NOMO-1 treated with DMSO at 0.1 percent for 48 hours (cell line): ENCODE results near the gene APP.
"Not testable (repeated sequence)": the region's sequence is repeated elsewhere in the genome, so short reads cannot be mapped to it uniquely, and the experiment has no call there.

Experiments used
- DNase-seq: peaks from one replicate; lab custom pipeline; 2025; ENCODE audit not compliant: unreplicated experiment; lab: John Stamatoyannopoulos, UW

APP gene

GRCh38 chr21:26105819-26106218, 64.8 kb downstream of the APP start:
- no peak for DNase-seq

DNA sequence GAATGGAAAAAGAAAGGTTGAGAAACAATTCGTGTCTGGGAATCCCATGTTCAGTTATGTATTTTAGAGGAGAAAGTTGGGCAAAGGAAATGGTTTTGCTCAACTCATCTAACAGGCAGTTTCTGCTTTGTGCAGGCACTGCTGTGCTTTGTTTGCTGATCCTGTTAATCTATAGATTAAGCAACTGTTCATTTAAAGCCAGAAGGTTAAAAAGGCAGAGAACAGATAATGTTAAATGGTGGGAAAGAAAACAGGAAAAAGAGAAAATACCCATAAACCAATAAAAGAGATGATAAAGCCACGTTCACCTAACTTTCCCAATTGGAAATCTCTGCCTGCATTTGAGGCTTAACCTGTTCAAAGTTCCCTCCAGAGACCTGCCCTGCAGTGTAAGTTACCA, 70.0 kb downstream of the APP start:
- no peak for DNase-seq

DNA sequence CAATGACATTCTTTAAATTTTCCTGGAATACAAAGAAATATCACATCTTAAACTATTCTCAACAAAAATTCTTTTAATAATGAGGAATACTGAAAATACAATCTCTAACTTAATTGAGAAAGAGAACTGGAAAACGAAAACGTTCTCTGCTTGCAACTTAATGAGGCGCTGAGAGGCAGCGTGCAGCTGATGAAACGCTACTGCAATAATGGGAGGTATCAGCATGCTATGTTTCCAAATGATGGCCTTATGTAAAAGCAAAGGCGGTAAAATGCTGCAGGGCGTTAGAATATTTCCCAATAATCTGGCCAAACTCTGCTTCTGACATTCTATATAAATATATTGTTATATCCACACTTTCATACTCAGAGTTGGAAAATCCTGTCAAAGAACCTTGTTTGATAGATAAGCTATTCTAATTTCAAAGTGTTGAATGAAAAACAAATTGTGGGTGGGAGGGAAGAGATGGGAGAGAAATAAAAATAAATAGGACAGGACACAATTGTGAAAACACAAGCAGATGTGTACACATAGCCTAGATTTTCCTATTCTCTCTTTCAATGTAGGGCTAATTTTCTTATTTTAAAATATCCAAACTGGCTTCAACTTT, 70.9 kb downstream of the APP start:
- DNase-seq = no peak

DNA sequence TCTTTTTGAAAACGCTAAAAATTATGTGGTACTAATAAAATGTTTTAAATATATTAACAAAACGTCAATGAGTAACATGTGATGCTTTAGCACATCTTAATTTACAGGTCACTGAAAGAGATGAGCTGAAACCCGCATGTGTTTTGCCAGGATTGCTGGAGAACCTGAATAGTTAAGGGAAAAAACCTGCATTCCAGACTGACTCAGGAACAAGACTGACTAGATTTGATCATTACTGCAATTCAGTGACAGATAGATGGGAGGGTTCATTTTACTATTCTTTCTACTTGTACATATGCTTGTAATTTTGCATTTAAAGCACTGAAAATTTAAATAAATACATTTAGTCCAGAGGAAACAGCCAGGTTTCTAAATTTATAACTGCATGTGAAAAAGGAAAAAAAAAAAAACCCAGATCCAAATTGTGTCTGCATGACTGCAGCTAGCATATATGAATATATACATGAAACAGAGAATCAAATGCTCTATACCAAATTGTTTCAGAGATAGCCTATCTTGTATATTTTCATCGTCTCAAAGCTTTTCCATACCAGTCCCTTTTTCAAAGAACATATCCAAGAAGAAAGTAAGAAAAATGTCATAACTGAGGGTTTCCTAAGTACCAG, 71.7 kb downstream of the APP start:
- DNase-seq = no peak

- DNase-seq = no peak
Measured at GRCh38 chr21:26097475-26097874, 73.1 kb downstream of the APP start.

DNA sequence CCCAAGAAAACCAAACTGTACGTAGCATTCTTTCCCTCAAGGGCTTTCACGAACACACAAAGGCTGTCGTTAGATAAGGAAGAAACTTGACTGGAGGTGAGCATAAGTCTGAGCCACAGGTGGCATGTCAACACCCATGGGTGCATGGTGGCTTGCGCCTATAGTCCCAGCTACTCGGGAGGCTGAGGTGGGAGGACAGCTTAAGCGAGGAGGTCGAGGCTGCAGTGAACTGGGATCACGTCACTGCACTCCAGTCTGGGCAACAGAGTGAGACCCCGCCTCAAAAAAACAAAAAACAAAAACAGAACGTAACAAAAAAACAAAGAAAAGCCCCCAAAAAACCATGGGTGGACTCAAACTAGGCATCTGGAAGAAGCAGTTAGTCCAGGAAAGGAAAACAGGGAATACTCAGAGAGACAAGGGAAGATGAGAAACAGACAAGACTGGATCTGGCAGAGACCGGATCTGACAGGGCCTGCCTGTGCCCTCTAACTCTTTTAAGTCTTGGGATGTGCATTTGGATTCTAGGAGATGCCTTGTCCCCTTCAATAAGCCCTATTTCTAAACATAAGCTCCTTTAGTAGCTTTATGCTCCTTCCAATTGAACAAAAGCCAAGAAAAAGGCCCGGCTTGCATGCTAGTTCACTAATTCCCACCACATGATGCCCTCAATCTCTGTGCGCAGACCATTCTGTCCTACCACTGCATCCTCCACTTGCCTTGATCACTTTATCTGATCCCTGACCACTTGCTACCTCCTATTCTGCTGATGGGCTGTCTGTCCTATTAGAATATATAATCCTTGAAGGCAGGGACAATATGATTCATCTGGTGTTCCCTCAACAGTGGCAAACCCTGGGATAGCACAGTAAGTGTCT, 73.8 kb downstream of the APP start:
- DNase-seq = no peak

DNA sequence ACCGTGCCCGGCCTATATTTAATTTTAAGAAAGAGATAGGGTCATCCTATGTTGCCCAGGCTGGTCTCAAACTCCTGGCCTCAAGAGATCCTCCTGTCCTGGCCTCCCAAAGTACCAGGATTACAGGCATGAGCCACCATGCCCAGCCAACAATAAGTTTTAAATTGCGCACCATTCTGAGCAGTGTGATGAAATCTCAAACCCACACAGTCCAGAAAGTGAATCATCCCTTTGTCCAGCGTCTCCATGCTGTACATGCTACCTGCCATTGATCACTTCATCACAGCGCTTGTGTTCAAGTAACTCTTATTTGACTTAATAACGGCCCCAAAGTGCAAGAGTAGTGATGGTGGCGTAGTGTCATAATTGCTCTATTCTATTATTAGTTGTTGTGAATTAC, 75.4 kb downstream of the APP start:
- DNase-seq = no peak

GRCh38 chr21:26093122-26093521, 77.4 kb downstream of the APP start:
- no peak for DNase-seq

GRCh38 chr21:26091480-26092018, 79.0 kb downstream of the APP start:
- no peak for DNase-seq

GRCh38 chr21:26089730-26090129, 80.8 kb downstream of the APP start:
- no peak for DNase-seq

- DNase-seq = no peak
Measured at GRCh38 chr21:26087223-26087918, 83.2 kb downstream of the APP start.

- no peak for DNase-seq
Measured at GRCh38 chr21:26085882-26086281, 84.7 kb downstream of the APP start.

DNA sequence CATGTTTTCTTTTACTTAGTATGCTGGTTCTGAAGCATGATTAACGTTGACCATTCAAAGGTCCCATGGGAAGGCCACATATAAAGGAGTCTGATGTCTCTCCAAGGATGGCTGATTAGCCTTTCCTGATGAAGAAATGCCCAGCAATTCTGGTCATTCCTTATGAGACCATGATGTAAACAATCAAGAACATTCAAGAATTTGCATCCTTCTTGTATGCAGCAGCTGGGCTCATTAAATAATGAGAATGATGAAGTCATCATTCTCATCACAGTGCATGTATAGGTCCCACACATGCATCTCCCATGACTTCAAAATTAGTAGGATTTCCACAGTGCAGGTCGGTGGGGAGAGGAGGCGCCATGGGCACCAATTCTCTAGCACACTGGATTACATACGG, 85.4 kb downstream of the APP start:
- no peak for DNase-seq

- DNase-seq = no peak
Measured at GRCh38 chr21:26082549-26082948, 88.0 kb downstream of the APP start.

GRCh38 chr21:26081175-26081760, 89.3 kb downstream of the APP start:
- DNase-seq = not testable (repeated sequence)

GRCh38 chr21:26080211-26080610, 90.4 kb downstream of the APP start:
- no peak for DNase-seq

GRCh38 chr21:26079366-26079765, 91.2 kb downstream of the APP start:
- no peak for DNase-seq

GRCh38 chr21:26077521-26077920, 93.0 kb downstream of the APP start:
- DNase-seq = no peak

DNA sequence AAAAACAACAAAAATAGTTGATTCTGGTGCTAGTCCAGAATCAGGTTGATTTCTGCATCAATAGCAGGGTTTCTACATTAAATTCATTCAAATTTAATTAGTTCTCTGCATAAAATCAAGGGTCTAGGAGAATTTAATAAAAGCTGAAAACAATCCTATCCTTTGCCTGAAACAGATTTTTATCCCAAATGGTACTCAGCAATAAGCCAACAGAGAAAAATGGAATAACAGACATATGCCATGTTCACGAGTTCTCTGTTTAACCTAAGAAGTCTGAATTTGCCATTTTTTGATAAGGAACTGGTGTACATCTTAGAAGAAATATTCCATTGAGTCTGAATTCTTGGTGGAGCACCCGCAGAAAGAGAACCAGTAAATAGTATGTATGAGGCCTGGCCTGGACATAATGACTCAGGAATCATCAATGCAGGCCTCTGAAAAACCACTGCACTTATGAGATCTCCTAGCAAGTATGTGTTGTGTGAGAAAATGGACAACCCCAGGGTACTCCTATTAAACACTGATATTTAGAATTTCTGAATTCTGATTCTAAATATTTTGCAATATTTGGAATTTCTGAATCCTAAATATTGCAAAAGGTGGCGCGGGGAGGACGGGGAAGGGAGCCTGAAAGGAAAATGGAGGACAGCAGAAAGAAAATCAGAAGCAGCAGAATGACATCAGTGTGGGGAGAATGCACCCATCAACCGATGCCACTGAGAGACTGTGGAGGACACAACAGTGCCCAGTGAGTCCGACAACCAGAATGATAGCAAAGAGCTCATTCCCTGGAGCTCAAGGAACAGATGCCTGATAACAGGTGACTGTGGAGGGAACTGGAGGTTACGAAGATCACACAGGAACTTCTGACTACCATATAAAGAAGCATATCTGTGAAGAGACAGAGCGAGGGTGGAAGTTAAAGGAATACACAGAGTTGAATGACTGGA, 97.6 kb downstream of the APP start:
- DNase-seq = no peak
